G401 (cell line): ENCODE data around the gene PTPRN2. TPM values are rescaled to one million over a fixed set of nuclear protein-coding genes. Genes with fewer than 3 reads are reported as not detected.
"Not testable (repeated sequence)": the region's sequence is repeated elsewhere in the genome, so short reads cannot be mapped to it uniquely, and the experiment has no call there.

Experiments
- DNase-seq: peaks from one replicate; pipeline ENCODE4 v3.0.0-alpha.2; 2015; ENCODE audit warnings: low spot score
- in situ Hi-C: cut with HindIII; loops from 2 replicates; pipeline ENCODE4 v1.10.0; 2016; ENCODE audit warnings: low sequenced_read_pairs, mixed read lengths
- total RNA-seq: library from RNA; depleted of rRNA; stranded (reverse); fragments of >200 nt; shearing (Covaris generic); gene quantifications from 2 replicates; pipeline ENCODE4 v1.2.3, GENCODE V29; 2014

The PTPRN2 gene
- total RNA-seq, 1 experiment from 2014 or later, result not detected

GRCh38 chr7:157566631-157567006 is 1021.0 kb downstream of the PTPRN2 start:
- in situ Hi-C loops, result no loop called here
- no peak for DNase-seq

- in situ Hi-C loops, result no loop called here
- no peak for DNase-seq
These were observed 1021.5 kb downstream of the PTPRN2 start for GRCh38 chr7:157565981-157566630.

- DNase-seq, result no peak
- in situ Hi-C loops, result no loop called here
These were observed 1022.4 kb downstream of the PTPRN2 start for GRCh38 chr7:157565201-157565626.

- in situ Hi-C loops, result no loop called here
- DNase-seq, result no peak
These were observed 1023.0 kb downstream of the PTPRN2 start for GRCh38 chr7:157564517-157565177.

- in situ Hi-C loops, result not testable (repeated sequence)
These were observed 1024.0 kb downstream of the PTPRN2 start for GRCh38 chr7:157563467-157564135.

GRCh38 chr7:157562522-157563398 is 1024.9 kb downstream of the PTPRN2 start:
- in situ Hi-C loops, DNase-seq: not testable (repeated sequence)

More at GRCh38 chr7:157563467-157564135, 1024.0 kb downstream of the PTPRN2 start:
- DNase-seq, result not testable (repeated sequence)

GRCh38 chr7:157561816-157562410 is 1025.7 kb downstream of the PTPRN2 start:
- in situ Hi-C loops, result no loop called here
- no peak for DNase-seq

GRCh38 chr7:157561523-157561785 is 1026.2 kb downstream of the PTPRN2 start:
- in situ Hi-C loops, result no loop called here

GRCh38 chr7:157560710-157561522 is 1026.7 kb downstream of the PTPRN2 start:
- no peak for DNase-seq
- in situ Hi-C loops, result no loop called here

More at GRCh38 chr7:157561523-157561785, 1026.2 kb downstream of the PTPRN2 start:
- no peak for DNase-seq

- in situ Hi-C loops, result no loop called here
- DNase-seq, result no peak
These were observed 1027.4 kb downstream of the PTPRN2 start for GRCh38 chr7:157560258-157560654.

GRCh38 chr7:157559596-157560257 is 1027.9 kb downstream of the PTPRN2 start:
- DNase-seq, result no peak
- in situ Hi-C loops, result loop anchor here (10.0 kb wide), 1 partner anchor 225 kb away; the partner anchor contains the start of gene DNAJB6

- in situ Hi-C loops, result loop anchor here (10.0 kb wide), 1 partner anchor 224 kb away; the partner anchor contains the start of gene DNAJB6
- no peak for DNase-seq
These were observed 1028.6 kb downstream of the PTPRN2 start for GRCh38 chr7:157558875-157559595.

GRCh38 chr7:157558516-157558874 is 1029.1 kb downstream of the PTPRN2 start:
- in situ Hi-C loops, result loop anchor here (10.0 kb wide), 1 partner anchor 224 kb away; the partner anchor contains the start of gene DNAJB6
- no peak for DNase-seq

GRCh38 chr7:157558061-157558460 is 1029.6 kb downstream of the PTPRN2 start:
- no peak for DNase-seq

GRCh38 chr7:157557263-157557662 is 1030.4 kb downstream of the PTPRN2 start:
- no peak for DNase-seq

More at GRCh38 chr7:157558061-157558460, 1029.6 kb downstream of the PTPRN2 start:
- in situ Hi-C loops, result loop anchor here (10.0 kb wide), 1 partner anchor 223 kb away; the partner anchor contains the start of gene DNAJB6

GRCh38 chr7:157556642-157556944 is 1031.0 kb downstream of the PTPRN2 start:
- DNase-seq, result no peak
- in situ Hi-C loops, result loop anchor here (10.0 kb wide), 1 partner anchor 222 kb away; the partner anchor contains the start of gene DNAJB6

More at GRCh38 chr7:157557263-157557662, 1030.4 kb downstream of the PTPRN2 start:
- in situ Hi-C loops, result loop anchor here (10.0 kb wide), 1 partner anchor 222 kb away; the partner anchor contains the start of gene DNAJB6
